ENCODE results near the gene HOXC13.

HOXC13 gene

GRCh38 chr12:53970451-53970850 is 31.8 kb downstream of the HOXC13 start:
- no peak for DNase-seq (ENCODE audit: low spot score)

- DNase-seq (ENCODE audit: low spot score): no peak
Measured at GRCh38 chr12:53971129-53971528, 32.5 kb downstream of the HOXC13 start.

- DNase-seq (ENCODE audit: low spot score): no peak
Measured at GRCh38 chr12:53971686-53972085, 33.1 kb downstream of the HOXC13 start.

GRCh38 chr12:53972152-53972702 is 33.6 kb downstream of the HOXC13 start:
- DNase-seq (ENCODE audit: low spot score): no peak

- DNase-seq (ENCODE audit: low spot score): no peak
Measured at GRCh38 chr12:53972722-53973235, 34.1 kb downstream of the HOXC13 start, which contains the start of gene HOXC11. Gene HOXC11, plus strand, starts transcription at chr12:53973126. Its CDS starts 116 bp downstream, at chr12:53973242.

- no peak for DNase-seq (ENCODE audit: low spot score)
Measured at GRCh38 chr12:53973236-53974042, 34.8 kb downstream of the HOXC13 start.

- no peak for DNase-seq (ENCODE audit: low spot score)
Measured at GRCh38 chr12:53974084-53975063, 35.7 kb downstream of the HOXC13 start, which contains the start of gene HOTAIR. Gene HOTAIR, minus strand, starts transcription at chr12:53974954.

- no peak for DNase-seq (ENCODE audit: low spot score)
Measured at GRCh38 chr12:53975064-53975471, 36.4 kb downstream of the HOXC13 start.

GRCh38 chr12:53975479-53976152 is 37.0 kb downstream of the HOXC13 start:
- no peak for DNase-seq (ENCODE audit: low spot score)

- DNase-seq (ENCODE audit: low spot score): no peak
Measured at GRCh38 chr12:53976172-53976822, 37.7 kb downstream of the HOXC13 start.

- DNase-seq (ENCODE audit: low spot score): no peak
Measured at GRCh38 chr12:53976823-53977595, 38.4 kb downstream of the HOXC13 start.

GRCh38 chr12:53977596-53978445 is 39.2 kb downstream of the HOXC13 start:
- DNase-seq (ENCODE audit: low spot score): no peak

GRCh38 chr12:53978477-53979356 is 40.1 kb downstream of the HOXC13 start:
- no peak for DNase-seq (ENCODE audit: low spot score)

- no peak for DNase-seq (ENCODE audit: low spot score)
Measured at GRCh38 chr12:53980104-53980801, 41.6 kb downstream of the HOXC13 start.

GRCh38 chr12:53980802-53981496 is 42.3 kb downstream of the HOXC13 start:
- no peak for DNase-seq (ENCODE audit: low spot score)

GRCh38 chr12:53981634-53982565 is 43.3 kb downstream of the HOXC13 start:
- no peak for DNase-seq (ENCODE audit: low spot score)

Data from activated CD4-positive, alpha-beta T cell treated with anti-CD3 and anti-CD28 coated beads, Interleukin-2, Interleukin-4, amounts not matched to agents 100 ng/mL and 50 ng/mL, durations not matched to agents 16 hours and 8 hours (primary cell).